GM19240 (cell line): ENCODE results near the gene SOST.

Experiments
- DNase-seq: peaks from one replicate; pipeline ENCODE4 v3.0.0; 2011; ENCODE audit warnings: low spot score; ENCODE audit not compliant: insufficient read length

Gene SOST

DNA sequence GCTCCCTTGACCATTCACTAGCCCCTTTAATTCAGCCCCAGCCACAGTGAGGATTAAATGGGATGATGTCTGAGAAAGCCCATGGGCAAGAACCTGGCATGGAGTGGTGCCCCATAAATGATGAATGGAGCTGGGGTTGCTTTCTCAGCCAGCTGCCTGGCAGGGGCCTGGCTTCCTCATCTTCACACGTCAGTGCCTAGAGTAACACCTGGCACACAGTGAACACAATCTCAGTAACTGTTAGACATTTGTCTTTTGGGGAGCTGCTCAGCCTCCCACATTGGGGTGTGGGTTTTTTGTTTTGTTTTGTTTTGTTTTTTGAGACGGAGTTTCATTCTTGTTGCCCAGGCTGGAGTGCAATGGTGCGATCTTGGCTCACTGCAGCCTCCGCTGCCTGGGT, 49.4 kb downstream of the SOST start:
- DNase-seq: no peak

DNA sequence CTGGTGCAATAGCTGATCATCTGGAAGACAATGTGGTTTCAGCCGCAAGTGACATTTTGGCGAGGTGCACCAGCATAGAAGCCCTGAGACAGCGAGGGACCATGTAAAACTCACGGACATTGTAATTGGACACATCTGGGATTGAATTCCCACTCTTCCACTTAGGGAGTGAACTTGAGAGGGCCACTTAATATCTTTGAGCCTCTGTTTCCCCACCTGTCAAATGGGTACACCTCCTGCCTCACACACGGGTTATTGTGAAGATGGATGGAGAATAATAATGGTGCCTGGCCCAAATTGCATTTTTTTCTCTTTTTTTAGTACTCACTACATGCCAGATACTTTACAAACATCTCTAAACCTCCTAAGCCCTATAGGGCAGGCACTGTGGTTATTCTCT, 51.4 kb downstream of the SOST start:
- DNase-seq: no peak

DNA sequence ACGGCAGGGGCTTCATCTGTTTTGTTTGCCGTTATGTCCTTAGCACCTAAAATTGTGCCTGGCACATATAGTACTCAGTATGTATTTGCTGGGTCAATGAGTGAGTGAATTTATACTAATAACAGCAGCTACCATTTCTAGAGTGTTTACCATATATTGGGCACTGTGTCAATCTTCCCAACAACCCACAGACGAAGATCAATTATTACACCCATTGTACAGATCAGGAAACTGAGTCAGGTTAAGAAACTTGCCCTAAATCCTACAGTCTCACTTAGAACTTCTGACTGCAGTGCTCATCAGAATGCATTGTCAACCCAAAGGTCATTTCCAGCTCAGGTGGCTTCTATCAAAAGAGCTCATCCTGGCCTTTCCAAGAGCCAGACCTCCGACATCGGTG, 52.4 kb downstream of the SOST start:
- DNase-seq: no peak
